Measurements from ENCODE around the gene ABCA9.
"Not testable (repeated sequence)": the region's sequence is repeated elsewhere in the genome, so short reads cannot be mapped to it uniquely, and the experiment has no call there.

ABCA9 gene

DNA sequence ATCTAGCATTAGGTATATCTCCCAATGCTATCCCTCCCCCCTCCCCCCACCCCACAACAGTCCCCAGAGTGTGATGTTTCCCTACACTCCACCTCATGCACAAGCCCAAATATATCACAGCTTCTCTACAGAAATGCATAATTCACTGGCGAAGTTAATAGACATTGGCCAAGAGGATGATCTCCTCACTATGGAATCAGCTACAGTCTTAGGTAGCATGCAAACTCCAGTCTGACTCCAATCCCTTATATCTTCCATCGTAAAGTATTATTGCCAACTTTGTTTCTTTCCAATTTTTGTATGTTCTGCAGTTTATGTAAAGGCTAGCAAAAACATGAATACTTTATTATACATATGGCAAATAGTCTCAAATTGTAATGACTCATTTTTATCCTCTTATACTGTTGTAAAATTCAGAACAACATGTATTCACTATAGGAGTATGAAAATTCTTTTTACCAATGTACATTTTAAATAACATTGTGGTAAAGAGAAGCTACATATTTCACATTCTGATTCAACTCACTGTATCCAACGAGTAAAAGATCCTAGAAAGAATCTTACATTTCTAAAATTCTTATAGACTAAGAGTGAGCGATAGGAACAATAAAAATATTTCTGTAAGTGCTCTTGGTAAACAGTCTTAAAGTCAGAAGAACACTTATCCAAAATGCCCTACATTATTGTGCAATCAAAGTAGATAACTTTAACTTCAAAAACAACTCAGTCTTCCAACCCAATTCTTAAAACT, 106.4 kb downstream of the ABCA9 start:
- DNase-seq, result no peak

DNA sequence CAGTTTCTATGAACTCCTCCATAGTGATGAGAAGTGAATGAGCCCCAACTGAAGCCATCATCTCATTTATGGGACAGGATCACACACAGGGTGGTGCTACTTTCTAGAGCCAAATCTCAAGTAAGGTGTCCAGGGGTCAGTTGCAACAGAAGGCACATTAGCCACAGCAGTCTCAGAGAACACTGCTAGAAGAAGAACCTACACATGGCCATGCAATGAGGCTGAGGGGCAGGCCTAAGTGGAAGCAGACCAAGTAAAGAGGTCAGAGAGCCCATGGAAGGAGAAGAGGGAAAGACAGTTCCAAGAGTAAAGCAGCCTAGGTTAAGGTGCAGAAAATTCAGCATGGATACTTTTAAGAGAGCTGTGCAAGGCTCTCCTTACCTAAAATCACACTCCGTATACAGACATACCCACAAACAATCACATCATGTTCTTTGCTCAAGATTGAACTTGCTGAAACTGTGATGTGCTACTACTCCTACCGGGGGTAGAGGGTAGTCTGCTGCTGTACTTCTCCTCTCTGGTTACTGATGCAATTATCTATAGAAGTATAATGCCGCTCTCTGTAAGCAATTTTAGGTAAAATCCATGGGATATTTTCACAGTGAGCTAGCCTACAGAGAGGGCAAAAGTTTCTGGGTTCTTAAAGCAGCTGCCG, 107.3 kb downstream of the ABCA9 start:
- DNase-seq, result no peak

DNA sequence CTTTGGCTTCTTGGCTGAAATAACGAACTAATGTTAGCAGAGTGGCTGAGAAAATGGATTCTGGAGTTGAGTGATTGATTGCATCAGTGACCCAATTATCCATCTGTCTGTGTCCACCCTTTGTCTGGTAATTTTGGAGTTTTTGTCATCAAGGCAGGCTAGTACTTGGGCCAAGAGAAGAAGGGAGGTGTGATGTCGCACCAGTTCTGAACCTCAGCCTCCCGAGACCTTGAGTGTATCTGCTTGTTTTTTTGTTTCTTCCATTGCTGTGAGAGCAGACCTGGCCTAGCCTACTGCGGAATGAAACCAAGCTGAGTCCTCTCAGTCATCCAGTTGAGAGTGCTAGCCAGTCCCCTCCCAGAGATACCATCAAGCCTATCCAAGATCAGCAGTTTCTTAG, 110.0 kb downstream of the ABCA9 start:
- DNase-seq, result no peak

DNA sequence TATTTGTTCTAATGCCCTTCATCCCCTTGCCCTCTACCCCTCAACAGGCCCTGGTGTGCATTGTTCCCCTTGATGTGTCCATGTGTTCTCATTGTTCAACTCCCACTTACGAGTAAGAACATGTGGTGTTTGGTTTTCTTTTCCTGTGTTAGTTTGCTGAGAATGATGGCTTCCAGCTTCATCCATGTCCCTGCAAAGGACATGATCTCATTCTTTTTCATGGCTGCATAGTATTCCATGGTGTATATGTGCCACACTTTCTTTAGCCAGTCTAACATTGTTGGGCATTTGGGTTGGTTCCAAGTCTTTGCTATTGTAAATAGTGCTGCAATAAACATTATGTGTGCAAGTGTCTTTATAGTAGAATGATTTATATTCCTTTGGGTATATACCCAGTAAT, 112.9 kb downstream of the ABCA9 start:
- DNase-seq, result not testable (repeated sequence)

DNA sequence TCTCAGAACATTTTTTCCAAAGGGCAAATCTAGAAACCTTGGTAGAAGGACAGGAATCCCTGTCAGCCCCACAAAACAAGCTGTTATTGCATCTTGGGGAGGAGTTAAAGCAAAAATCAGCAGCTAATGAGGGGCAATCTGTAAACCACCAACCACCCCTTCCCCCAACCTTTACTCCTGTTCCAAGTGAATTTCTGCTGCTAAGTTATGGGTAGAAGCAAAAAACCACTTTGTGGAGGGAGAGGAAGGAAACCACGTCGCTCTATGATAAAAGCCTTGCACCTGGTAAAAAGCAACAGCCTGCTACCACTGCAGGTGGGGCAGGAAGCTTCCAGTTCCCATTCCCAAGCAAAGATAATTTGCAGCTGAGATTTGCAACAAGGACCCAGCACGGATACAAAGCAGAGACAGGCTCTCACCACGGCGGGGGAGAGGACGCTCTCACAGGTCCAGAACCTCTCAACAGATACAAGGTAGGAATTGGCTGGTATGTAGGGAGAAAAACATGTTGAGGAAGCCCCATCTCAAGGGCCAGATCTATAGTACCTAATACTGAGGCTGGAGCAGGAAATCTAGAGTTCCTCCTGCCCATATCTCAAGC, 116.2 kb downstream of the ABCA9 start:
- DNase-seq, result no peak

DNA sequence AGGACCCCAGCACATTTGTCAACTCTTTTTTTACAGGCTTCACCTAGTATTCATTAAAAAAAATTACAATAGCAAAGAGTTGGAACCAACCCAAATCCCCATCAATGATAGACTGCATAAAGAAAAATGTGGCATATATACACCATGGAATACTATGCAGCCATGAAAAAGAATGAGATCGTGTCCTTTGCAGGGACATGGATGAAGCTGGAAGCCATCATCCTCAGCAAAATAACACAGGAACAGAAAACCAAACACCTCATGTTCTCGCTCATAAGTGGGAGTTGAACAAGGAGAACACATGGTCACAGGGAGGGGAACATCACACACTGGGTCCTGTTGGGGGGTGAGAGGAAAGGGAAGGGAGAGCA, 116.9 kb downstream of the ABCA9 start:
- DNase-seq, result not testable (repeated sequence)

DNA sequence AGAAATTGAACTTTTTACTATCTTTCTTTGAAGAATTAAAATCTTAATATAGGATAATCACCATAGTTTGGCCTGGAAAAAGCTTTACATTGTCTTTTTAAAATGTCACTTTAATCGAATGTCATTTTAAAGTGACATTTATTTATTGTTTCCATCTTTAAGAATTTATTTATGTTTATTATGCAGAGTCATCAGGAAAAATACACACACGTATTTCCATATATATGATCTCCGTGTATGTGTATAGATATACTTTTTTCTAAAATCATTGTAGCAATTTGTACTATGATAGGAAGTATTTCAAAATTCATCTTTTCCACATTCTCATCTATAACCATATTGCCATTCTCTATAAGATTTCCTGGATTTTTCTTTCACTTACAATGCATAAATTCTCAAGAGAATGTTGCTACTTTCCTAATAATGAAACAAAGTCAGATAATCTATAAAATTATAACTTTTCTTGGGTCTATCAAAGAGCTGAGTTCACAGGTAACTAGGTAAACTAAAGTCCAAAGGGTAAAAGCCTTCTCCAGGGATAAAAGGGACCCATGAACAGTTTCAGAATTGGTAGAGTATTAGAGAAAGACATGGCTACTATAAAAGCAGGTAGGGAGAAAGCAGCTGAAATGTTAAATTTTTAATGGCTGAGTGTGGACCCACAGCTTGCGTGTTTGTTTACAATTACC, 117.5 kb downstream of the ABCA9 start:
- DNase-seq, result no peak

DNA sequence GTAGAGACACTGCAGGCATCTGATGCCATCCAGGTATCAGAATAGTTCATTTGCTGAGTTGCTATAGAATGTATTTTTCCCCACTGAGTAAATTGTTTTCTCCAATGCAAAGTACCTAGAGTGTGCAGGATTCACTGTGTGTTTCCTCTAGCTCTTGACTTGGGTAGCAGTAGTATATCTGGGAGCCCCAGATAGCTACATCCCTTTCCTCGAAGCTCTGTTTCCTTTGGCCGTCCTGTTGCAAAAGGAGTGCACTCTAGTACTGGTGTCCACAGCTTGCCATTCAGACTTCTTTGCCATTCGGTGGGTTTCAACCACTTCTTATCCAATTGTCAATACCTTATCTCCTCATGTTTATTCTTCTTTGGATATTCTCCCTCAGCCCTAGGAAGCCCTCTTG, 118.3 kb downstream of the ABCA9 start:
- DNase-seq, result no peak

DNA sequence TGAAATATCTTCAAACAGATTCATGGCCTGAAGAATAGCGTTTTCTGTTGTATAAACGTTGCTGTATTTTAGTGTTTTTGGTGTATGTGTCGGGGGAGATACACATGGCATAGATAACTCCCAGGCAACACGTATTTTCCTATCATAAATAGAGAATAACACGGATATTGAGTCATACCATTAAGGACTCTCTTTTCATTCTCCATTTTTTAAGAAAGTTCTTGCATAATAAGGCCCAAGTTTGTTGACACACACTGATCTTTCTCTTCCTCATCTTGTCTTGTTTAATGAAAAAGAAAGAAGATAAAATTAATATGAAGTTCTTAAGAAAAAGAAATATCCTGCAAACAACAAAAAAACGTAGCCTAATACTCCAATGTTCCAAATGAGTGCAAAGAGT, 119.0 kb downstream of the ABCA9 start:
- no peak for DNase-seq

DNA sequence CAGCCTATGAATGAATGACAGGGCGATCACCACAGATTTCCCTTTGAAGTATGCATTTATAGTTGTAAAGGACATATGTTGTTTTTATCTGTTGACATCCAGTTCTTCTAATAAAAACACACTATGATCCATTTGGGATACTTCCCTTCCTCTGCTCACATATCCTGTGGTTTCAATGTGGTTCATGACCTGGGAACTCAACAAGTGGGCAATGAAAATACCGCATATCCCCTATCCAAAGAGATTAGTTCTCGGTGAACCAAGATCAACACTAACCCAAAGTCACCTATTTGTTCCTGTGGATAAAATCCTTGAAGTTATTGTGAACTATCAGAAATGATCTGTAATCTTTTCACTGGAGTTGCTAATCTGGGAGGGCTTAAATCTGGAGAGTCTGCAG, 121.5 kb downstream of the ABCA9 start:
- no peak for DNase-seq

DNA sequence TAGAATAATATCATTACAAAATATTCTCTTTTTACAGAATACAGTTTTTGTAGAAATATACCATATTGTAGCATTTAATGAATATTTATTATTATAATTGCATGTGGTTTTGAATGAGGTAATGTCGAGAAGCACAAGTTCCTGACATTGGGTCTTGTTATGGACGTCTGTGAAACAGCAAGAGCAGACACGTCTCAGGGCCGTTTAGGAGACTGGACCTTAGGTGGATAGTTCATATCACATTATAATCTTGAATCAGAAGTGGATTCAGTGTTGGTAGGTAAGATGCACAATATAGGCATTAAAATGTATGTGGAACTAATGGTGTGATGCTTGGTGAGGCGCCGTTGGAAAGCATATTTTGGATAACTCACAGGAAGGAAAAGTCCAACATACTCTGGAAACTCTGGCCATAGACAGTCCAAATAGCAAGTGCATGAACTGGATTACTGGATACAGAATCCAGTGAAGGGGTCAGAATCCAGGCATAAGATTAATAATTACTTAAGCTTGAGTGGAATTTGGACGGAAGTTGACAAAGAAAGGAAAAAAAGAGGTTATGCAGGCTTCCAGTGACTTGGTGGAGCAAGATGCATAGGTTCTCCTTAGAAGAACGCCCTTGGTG, 122.7 kb downstream of the ABCA9 start:
- no peak for DNase-seq

DNA sequence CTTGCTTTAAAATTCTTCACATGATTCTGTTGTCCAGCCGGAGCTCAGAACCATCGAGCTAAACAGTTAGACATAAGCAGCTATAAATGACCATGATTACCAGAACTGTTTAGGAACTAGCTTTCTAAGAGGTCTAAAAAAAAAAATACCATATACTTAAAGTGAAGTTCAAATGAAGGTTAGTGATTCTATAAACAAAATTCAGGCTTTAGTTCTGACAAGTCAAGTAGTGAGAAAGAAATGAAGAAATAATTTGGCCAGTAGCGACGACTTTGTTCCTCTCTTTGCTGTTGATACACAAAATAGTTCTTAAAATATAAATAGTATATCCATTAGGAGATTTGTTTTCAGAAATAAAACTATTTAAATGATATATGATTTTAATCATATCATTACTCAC, 133.2 kb downstream of the ABCA9 start:
- no peak for DNase-seq

DNA sequence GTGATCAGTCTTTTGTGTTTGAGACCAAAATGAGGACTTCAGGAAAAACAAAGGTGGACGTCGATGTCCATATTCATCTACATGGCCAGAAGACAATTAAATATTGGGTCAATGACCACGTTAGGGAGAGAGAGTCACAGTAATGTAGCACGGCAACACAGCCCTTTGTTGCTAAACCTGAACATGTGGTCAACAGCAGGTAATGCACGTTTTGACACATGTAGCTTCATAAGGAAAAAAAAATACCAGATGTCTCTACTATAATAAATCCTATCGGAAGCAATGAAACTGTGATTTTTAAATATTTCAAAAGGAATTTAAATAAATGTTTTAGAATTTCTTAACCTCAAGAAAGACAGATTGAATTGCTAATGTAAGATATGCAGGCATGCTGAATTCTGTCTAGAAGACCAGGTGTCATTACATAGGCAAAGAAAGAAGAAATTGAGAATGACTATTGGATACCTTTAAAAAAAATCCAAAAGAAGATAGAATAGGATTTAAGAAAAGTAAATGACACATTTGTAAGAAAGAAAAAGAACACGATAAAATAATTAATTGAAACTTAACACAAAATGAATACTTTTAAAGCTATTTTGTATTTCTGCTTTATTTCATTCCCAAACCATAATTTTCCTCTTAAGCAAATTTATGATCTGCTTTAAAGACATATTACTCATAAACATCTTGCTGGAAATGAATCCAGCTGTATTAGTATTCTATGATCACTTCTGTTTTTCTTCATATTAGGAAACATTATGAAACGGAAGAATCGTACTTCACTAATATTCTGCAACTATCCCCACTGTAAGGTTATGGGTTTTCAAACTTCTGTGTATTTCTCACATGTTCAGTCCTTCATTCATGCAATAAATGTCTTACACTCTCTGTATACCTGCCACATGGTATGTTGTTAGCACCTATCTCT, 135.7 kb downstream of the ABCA9 start:
- no peak for DNase-seq
